Measurements from ENCODE around the gene MKRN2.

Gene MKRN2

GRCh38 chr3:12556314-12556689 is 585 bp upstream of the MKRN2 start:
- no peak for DNase-seq (ENCODE audit: low read depth)

GRCh38 chr3:12557473-12558100 is 700 bp downstream of the MKRN2 start:
- DNase-seq (ENCODE audit: low read depth) = no peak

GRCh38 chr3:12558706-12559105 is 1.8 kb downstream of the MKRN2 start:
- no peak for DNase-seq (ENCODE audit: low read depth)

- DNase-seq (ENCODE audit: low read depth) = no peak
Measured at GRCh38 chr3:12559520-12559919, 2.6 kb downstream of the MKRN2 start.

- no peak for DNase-seq (ENCODE audit: low read depth)
Measured at GRCh38 chr3:12560505-12561190, 3.8 kb downstream of the MKRN2 start.

GRCh38 chr3:12561397-12561796 is 4.5 kb downstream of the MKRN2 start:
- DNase-seq (ENCODE audit: low read depth) = no peak

GRCh38 chr3:12562451-12562850 is 5.6 kb downstream of the MKRN2 start:
- no peak for DNase-seq (ENCODE audit: low read depth)

GRCh38 chr3:12566976-12567375 is 10.1 kb downstream of the MKRN2 start:
- DNase-seq (ENCODE audit: low read depth) = no peak

GRCh38 chr3:12568747-12569146 is 11.9 kb downstream of the MKRN2 start:
- DNase-seq (ENCODE audit: low read depth) = no peak

- DNase-seq (ENCODE audit: low read depth) = no peak
Measured at GRCh38 chr3:12569836-12570235, 12.9 kb downstream of the MKRN2 start.

- DNase-seq (ENCODE audit: low read depth) = no peak
Measured at GRCh38 chr3:12571986-12572385, 15.1 kb downstream of the MKRN2 start.

- DNase-seq (ENCODE audit: low read depth) = no peak
Measured at GRCh38 chr3:12574131-12574530, 17.2 kb downstream of the MKRN2 start.

- DNase-seq (ENCODE audit: low read depth) = no peak
Measured at GRCh38 chr3:12574661-12575060, 17.8 kb downstream of the MKRN2 start.

- no peak for DNase-seq (ENCODE audit: low read depth)
Measured at GRCh38 chr3:12577379-12577778, 20.5 kb downstream of the MKRN2 start.

- DNase-seq (ENCODE audit: low read depth) = no peak
Measured at GRCh38 chr3:12578742-12579141, 21.9 kb downstream of the MKRN2 start.

GRCh38 chr3:12579456-12579855 is 22.6 kb downstream of the MKRN2 start:
- DNase-seq (ENCODE audit: low read depth) = no peak

- DNase-seq (ENCODE audit: low read depth) = no peak
Measured at GRCh38 chr3:12579905-12580304, 23.0 kb downstream of the MKRN2 start.

GRCh38 chr3:12582730-12583129 is 25.8 kb downstream of the MKRN2 start:
- DNase-seq (ENCODE audit: low read depth) = no peak

GRCh38 chr3:12583280-12583679 is 26.4 kb downstream of the MKRN2 start:
- no peak for DNase-seq (ENCODE audit: low read depth)

GRCh38 chr3:12584083-12584482 is 27.2 kb downstream of the MKRN2 start:
- DNase-seq (ENCODE audit: low read depth) = no peak

- DNase-seq (ENCODE audit: low read depth) = no peak
Measured at GRCh38 chr3:12585181-12585580, 28.3 kb downstream of the MKRN2 start.

GRCh38 chr3:12585970-12586369 is 29.1 kb downstream of the MKRN2 start:
- DNase-seq (ENCODE audit: low read depth) = no peak

- DNase-seq (ENCODE audit: low read depth) = no peak
Measured at GRCh38 chr3:12586403-12586802, 29.5 kb downstream of the MKRN2 start.

Data from fibroblast of the conjunctiva (primary cell).